Stimulated activated CD4-positive, alpha-beta T cell treated with anti-CD3 and anti-CD28 coated beads, Interleukin-15, amount 100 ng/mL, for 1 hour (primary cell): ENCODE data around the gene DGCR2.

ENCODE experiments used
- DNase-seq, 2 donors: peaks; one replicate each; pipeline ENCODE4 v3.0.0-alpha.2; 2020; ENCODE audit warnings: low read depth in 1 of 2, low spot score in 1 of 2

Gene DGCR2

DNA sequence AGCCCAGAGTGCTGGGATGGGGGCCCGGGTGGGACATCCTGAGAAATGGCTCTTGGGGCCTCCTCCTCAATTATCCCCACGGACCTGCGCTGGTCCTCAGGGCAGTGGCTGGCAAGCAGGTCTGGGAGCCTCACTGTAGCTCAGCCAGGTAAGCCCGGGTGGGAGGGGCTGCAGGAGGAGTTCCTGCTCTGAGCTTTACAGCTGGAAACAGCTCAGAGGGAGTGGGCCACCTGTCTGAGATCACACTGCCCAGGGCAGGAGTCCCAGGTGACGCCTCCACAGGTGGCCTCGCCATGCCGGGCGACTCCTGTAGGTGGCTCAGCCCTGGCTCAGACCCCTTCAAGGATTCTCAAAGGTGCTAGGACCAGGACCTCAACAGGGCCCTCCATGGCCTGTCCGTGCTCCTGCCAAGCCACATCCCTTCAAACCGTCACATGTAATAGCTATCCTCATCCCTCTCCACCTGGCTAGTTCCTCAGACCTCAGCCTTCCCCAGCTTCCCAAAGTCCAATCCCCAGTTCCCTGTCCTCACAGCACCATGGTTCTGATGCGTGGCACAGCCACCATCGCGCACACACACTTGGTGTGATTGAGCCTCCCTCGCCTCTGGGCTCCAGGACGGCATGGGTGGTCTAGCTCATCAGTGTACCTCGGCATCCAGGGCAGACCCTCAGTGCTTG, 5.3 kb upstream of the DGCR2 start:
- DNase-seq, result no peak

GRCh38 chr22:19126309-19127273, 4.4 kb upstream of the DGCR2 start:
- DNase-seq, result no peak

DNA sequence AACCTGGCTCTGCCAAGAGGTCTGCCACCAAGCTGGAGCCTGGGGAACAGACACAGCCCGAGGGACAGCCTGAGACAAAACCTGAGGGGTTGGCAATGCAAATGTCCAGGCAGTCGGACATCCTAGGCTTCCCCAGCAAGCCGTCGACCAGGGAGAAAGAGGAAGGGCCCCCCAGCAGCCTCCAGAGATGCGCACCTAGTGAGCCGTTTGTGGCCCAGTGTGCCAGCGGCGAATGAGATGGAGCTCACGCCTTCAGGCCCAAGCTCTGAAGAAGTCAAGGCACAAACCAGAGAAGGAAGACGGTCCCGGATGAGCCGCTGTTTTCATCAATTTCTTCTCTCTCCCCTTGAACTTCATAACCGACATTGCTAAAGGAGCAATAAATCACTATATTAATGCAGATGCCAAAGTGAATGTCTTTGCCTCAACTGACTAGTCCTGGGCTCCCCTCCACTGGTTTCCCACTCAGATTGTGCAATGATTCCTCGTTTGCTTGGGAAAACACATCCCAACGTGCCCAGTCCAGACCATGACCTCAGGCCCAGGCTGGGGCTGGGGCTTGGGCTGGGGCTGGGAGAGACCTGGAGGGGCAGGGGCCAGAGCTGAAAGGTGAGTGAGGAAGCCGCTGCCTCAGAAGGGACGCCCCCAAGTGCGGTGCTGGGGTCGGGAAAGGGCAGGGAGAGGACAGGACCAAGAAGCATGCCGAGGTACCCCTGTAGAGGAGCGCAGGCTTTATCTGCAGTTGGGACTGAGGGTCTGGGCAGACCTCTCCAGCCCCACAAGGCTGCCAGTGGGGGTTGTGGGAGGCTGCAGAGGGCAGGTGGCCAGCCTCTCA, 3.5 kb upstream of the DGCR2 start:
- no peak for DNase-seq

GRCh38 chr22:19125011-19125410, 2.8 kb upstream of the DGCR2 start:
- no peak for DNase-seq

DNA sequence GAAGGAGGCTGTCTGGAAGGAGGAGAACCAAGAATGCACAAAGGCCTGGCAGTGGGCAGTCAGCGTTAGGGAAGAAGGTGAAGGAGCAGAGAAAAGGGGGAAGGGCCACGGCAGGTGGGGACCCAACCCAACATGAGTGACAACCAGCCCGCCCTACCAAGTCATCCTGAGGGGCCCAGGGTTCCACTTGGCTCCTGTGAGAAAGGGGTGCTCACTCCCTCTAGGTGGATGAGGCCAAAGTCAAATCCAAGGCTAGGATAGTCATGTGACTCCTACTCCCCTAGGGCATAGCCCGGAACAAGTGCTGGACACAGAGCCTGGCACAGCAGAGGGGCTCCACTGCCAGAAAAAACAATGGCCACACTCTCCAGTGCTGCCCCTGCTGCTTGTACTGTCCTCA, 2.2 kb upstream of the DGCR2 start:
- DNase-seq, result no peak

DNA sequence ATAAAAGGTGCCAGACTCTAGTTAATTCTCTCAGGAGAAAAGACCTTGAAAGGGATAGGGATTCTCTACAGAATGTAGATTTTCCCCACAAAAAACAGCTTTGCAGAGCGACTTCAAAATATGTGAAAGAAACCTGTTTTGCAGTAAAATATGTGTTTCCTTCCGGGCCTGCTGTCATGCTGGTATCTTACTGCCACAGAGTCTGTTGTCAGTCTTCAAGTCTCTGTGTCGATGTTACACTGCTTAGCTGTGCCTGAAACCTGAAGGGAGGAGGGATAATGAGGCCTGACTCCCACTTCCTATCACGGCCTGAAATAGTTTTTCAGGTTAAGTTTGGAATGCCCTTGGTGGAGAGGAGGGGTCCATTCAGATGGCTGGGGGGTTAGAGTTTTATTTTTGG, 1.7 kb upstream of the DGCR2 start:
- DNase-seq, result no peak

DNA sequence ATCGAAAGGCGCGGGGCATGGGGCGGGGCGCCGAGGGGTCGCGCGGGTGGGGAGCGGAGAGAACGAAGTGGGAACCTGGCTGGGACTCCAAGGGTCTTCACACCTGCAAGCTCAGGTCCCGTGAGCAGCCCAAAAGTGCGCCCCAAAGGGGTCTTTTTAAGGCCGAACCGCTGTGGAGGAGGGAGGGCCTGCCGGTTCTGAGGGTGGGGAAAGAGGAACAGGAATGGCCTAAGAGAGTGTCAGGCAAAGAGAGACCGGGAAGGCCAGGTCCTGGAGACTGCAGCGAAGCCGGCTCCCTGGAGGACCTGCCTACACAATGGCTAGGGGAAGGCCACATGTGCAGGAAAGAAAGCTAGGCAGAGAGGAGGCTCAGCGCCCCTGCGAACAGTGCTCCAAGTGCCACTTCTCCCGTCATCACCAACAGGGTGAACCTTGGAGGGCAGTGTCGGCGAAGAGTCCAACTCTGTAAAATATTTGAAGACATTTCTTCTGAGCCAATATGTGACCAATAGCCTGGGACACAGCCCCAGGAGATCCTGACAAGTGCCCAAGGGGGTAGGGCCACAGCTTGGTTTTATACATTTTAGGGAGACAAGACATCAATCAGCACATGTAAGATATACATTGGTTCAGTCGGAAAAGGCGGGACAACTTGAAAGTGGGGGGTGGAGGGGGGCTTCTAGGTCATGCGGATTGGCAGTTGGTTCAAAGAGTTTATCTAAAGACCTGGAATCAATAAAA, 710 bp upstream of the DGCR2 start:
- DNase-seq, result no peak

DNA sequence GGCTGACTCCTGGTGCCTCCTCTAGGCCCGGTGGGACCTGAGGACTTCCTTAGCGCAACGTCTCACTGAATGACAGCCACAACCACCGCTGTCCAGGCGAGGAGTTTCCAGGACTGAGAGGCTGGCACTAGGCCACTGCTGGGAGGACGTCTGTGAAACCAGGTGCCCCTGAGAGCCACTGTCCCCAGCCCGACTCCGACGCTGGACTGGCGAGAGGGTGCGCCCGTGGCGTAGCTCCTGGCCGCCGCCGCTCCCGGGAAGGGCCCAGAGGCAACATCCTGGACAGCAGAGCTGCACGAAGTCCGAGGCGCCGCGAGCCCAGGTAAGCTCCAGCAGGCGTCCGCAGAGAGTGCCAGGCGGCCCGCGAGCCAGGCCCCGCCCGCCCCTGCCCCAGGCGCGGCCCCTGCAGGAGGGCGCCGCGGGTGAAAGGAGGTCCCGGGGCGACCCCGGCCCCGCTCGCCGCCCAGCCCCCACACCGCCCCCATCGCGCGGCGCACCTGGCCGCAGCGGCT, 525 bp downstream of the DGCR2 start:
- DNase-seq, result peak; percentile 16

DNA sequence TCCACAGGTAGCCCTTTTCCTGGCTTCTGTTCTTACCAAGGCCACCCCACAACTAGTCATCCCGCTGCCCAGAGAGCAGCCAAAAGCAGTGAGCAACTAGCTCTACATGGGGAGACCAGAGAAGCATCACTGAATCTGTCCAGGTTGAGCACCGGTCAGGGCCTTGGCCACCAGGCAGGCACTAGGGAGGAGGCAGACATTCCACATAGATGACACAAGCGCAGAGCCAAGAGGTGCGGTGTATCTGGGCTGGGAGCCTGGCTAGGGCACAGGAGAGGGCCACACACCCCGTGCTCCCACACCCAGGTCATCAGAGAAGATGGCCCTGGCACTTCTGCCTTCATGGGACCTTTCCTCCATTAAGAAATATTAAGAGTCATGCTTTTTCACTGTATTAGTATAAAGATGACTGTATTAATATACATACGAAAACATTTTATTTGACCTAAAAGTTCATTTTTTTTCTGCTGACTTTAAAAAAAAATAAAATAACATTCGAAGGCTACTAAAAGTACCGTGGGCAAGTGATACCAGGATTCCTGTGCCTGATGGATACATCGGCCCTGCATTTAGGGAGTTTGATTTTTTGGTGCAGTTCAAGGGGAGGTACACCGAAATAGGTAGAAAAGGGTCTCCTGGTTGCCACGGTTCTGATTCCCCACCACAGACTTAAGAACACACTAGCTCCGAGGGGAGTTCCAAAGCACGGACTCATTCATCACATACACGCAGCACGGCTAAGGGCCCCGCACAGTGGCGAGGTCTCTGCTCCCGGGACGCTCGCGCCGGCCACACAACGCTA, 1.2 kb downstream of the DGCR2 start:
- DNase-seq, result no peak

GRCh38 chr22:19119949-19120348, 2.3 kb downstream of the DGCR2 start:
- DNase-seq, result no peak

GRCh38 chr22:19118329-19118880, 3.8 kb downstream of the DGCR2 start:
- peak in 1 of 2 donors; percentile 17 for DNase-seq

- no peak for DNase-seq
Observed at GRCh38 chr22:19117111-19117512, 5.1 kb downstream of the DGCR2 start.

- no peak for DNase-seq
Observed at GRCh38 chr22:19115628-19116027, 6.6 kb downstream of the DGCR2 start.

DNA sequence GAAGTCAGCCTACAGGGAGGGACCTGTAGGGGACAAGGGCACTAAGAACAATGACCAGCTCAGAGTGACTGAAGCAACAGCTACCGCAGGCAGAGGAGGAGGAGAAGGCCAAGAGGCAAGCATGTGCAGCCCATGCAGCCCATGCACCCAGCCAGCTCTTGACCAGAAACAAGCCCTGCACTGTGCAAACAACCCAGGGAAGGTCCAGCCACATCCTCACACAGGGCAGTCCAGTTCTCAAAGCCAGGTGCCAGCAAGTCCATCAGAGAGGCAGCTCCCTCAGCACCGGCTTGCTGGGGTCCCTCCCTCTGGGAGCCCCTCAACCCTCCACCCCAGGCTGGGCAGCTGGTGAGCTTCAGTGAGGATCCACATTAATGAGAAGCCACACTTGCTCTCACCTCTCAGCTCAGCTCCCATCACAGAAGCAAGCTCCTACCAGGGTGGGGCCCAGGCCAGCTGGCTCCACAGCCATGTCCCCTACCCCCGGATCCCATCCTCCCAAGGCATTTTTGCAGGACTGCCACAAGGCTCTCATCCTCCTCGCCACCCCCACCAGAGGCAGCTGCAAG, 7.1 kb downstream of the DGCR2 start:
- DNase-seq, result no peak

- DNase-seq, result no peak
Observed at GRCh38 chr22:19113429-19113828, 8.8 kb downstream of the DGCR2 start.

DNA sequence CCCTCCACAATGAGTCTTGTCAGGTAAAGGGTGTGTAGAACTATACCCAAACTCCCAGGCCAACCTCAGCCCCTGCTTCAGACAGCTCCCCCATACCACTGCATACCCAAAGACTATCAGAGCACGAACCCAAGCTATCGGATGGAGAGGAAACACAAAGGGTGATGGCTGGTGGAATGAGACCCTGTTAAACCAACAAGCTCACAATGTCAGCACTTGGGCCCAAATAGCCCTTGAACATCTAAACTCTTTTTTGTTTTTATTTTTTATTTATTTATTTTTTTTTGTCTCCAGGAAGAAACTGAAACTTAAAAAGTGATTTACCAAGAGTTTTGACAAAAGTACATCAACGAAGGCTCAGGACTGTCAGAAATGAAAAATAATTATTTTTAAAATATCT, 10.6 kb downstream of the DGCR2 start:
- DNase-seq, result no peak

DNA sequence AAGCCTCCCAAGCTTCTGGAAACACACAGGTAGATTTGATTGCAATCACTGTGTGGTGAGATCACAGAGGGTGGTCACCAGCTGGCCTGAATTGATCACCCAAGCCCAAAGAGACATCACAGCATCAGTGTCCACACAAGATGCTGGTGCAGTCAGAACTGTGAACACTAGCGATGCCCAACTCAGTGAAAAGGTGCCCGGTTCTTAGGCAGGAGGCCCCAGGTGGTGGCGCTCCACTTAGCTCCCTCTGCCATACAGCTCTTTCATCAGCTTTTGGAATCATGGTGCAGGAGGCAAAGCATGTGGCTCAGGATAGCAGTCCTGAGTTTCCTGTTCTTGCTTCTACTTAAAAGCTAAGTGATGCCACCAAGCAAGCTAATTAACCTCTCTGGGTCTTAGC, 11.1 kb downstream of the DGCR2 start:
- DNase-seq, result no peak

DNA sequence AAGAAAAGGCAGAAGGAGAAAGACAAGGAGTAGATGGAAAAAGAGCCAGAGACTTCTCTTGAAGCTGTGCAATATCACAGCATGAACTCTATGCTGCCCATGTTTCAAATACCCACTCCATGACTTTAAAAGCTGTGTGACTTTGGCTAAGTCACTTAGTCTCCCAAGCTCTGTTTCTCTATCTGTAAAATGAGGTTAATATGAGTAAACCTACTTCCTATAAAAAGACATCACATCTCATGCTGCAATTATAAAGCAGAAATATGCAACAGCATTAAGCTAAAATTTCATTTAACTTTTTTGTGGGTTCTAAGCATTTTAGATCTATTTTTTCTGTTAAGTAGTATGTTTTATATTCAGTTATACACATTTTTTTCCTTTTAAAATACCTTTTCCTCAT, 11.6 kb downstream of the DGCR2 start:
- DNase-seq, result no peak

- no peak for DNase-seq
Observed at GRCh38 chr22:19110064-19110458, 12.2 kb downstream of the DGCR2 start.
